Trophoblast cell (in vitro differentiated cells and primary cell): ENCODE measurements around the gene EPS8.

ENCODE experiments used
- DNase-seq, 2 donors: peaks; one replicate each; pipeline ENCODE4 v3.0.0-alpha.2; 2016
- H2AFZ ChIP-seq: 2 replicates; pipeline ENCODE4 v1.6.1; 2013; ENCODE audit warnings: low read length, moderate library complexity, mild to moderate bottlenecking; ENCODE audit not compliant: insufficient read depth, poor library complexity
- H2AK5ac ChIP-seq: 2 replicates; pipeline ENCODE4 v1.6.1; 2013; ENCODE audit warnings: mild to moderate bottlenecking, low read length
- H2BK120ac ChIP-seq: 2 replicates; pipeline ENCODE4 v1.6.1; 2013; ENCODE audit warnings: low read length, mild to moderate bottlenecking, moderate library complexity; ENCODE audit not compliant: insufficient read depth, poor library complexity
- H2BK12ac ChIP-seq: 2 replicates; pipeline ENCODE4 v1.6.1; 2013; ENCODE audit warnings: mild to moderate bottlenecking, low read length, moderate library complexity
- H2BK5ac ChIP-seq: 2 replicates; pipeline ENCODE4 v1.6.1; 2013; ENCODE audit warnings: low read length, low read depth, moderate library complexity, mild to moderate bottlenecking; ENCODE audit not compliant: poor library complexity
- H3K14ac ChIP-seq: 2 replicates; pipeline ENCODE4 v1.6.1; 2013; ENCODE audit warnings: mild to moderate bottlenecking, low read length
- H3K18ac ChIP-seq: 2 replicates; pipeline ENCODE4 v1.6.1; 2013; ENCODE audit warnings: mild to moderate bottlenecking, low read length
- H3K23ac ChIP-seq: 2 replicates; pipeline ENCODE4 v1.6.1; 2013; ENCODE audit warnings: low read length
- H3K27ac ChIP-seq: 2 replicates; pipeline ENCODE4 v1.5.1; 2013; ENCODE audit warnings: low read depth, mild to moderate bottlenecking, inconsistent platforms, low read length, moderate library complexity
- H3K27me3 ChIP-seq: 2 replicates; pipeline ENCODE4 v1.6.1; 2013; ENCODE audit warnings: inconsistent platforms, mild to moderate bottlenecking, low read length, moderate library complexity; ENCODE audit not compliant: insufficient read depth
- H3K36me3 ChIP-seq, 2 experiments: 1 replicate in 1 of 2; 2 replicates in 1 of 2; pipeline ENCODE4 v1.6.1; 2013; ENCODE audit warnings: low read length in 2 of 2, mild to moderate bottlenecking in 2 of 2, moderate library complexity in 1 of 2; ENCODE audit not compliant: insufficient read depth in 2 of 2, control insufficient read depth in 1 of 2
- H3K4ac ChIP-seq: 2 replicates; pipeline ENCODE4 v1.6.1; 2013; ENCODE audit warnings: low read depth, mild to moderate bottlenecking, low read length, moderate library complexity
- H3K4me1 ChIP-seq, 2 experiments: 1 replicate in 1 of 2; 2 replicates in 1 of 2; pipeline ENCODE4 v1.6.1; 2013; ENCODE audit warnings: low read length in 2 of 2, mild to moderate bottlenecking in 2 of 2, moderate library complexity in 1 of 2; ENCODE audit not compliant: insufficient read depth in 2 of 2, control insufficient read depth in 1 of 2
- H3K4me2 ChIP-seq: 2 replicates; pipeline ENCODE4 v1.6.1; 2013; ENCODE audit warnings: inconsistent platforms, mild to moderate bottlenecking, low read length, moderate library complexity
- H3K4me3 ChIP-seq: 2 replicates; pipeline ENCODE4 v1.5.1; 2013; ENCODE audit warnings: mild to moderate bottlenecking, low read depth, low read length, inconsistent platforms
- H3K79me1 ChIP-seq: one replicate; pipeline ENCODE4 v1.6.1; 2013; ENCODE audit warnings: low read length
- H3K79me2 ChIP-seq: 2 replicates; pipeline ENCODE4 v1.6.1; 2013; ENCODE audit warnings: low read length, mild to moderate bottlenecking; ENCODE audit not compliant: control insufficient read depth, insufficient read depth, poor library complexity
- H3K9ac ChIP-seq: 2 replicates; pipeline ENCODE4 v1.6.1; 2013; ENCODE audit warnings: mild to moderate bottlenecking, low read length
- H3K9me3 ChIP-seq: 2 replicates; pipeline ENCODE4 v1.6.1; 2013; ENCODE audit warnings: low read depth, mild to moderate bottlenecking, control low read depth, inconsistent platforms, low read length; ENCODE audit not compliant: insufficient read depth
- H4K12ac ChIP-seq: 2 replicates; pipeline ENCODE4 v1.6.1; 2013; ENCODE audit warnings: low read depth, mild to moderate bottlenecking, low read length, moderate library complexity
- H4K8ac ChIP-seq: 2 replicates; pipeline ENCODE4 v1.6.1; 2013; ENCODE audit warnings: low read depth, mild to moderate bottlenecking, low read length, moderate library complexity
- H4K91ac ChIP-seq: one replicate; pipeline ENCODE4 v1.6.1; 2013; ENCODE audit warnings: low read depth, mild to moderate bottlenecking, low read length, moderate library complexity
- WGBS: extraction: QIAGEN DNeasy Blood & Tissue Kit; methylation state at CpG from one replicate; pipeline ENCODE4 v1.1.7; 2013; ENCODE audit warnings: missing lambda C conversion rate; ENCODE audit not compliant: insufficient read length, insufficient coverage; ENCODE audit errors: extremely low coverage; 5-methylcytosine and 5-hydroxymethylcytosine counted together

Gene EPS8

GRCh38 chr12:15662983-15663659, 126.1 kb downstream of the EPS8 start:
- WGBS, result no CpG with 5 or more reads among the region's 5 CpGs
- H3K79me2 ChIP-seq, result no peaks in the 10 kb centered on the region
- no peak overlapping the region for H2BK5ac ChIP-seq
- H2BK120ac ChIP-seq, result no peak overlapping the region
- H3K18ac ChIP-seq, result no peak overlapping the region
- H3K4me3 ChIP-seq, result no peak overlapping the region
- no peak for DNase-seq
- no peaks in the 10 kb centered on the region for H3K79me1 ChIP-seq
- H3K4me2 ChIP-seq, result no peak overlapping the region
- H3K14ac ChIP-seq, result no peak overlapping the region
- H4K8ac ChIP-seq, result no peak overlapping the region
- no peaks in the 10 kb centered on the region for H3K9me3 ChIP-seq
- no peak overlapping the region for H3K4ac ChIP-seq
- no peak overlapping the region for H3K27ac ChIP-seq
- H3K36me3 ChIP-seq, result no peaks in the 10 kb centered on the region
- no peaks in the 10 kb centered on the region for H3K27me3 ChIP-seq
- H2AFZ ChIP-seq, result no peak overlapping the region
- no peaks in the 10 kb centered on the region for H3K4me1 ChIP-seq
- H3K23ac ChIP-seq, result no peak overlapping the region
- H4K91ac ChIP-seq, result no peak overlapping the region
- H4K12ac ChIP-seq, result no peak overlapping the region
- no peak overlapping the region for H3K9ac ChIP-seq
- H2BK12ac ChIP-seq, result no peak overlapping the region
- no peak overlapping the region for H2AK5ac ChIP-seq

GRCh38 chr12:15662303-15662980, 126.7 kb downstream of the EPS8 start:
- Histone ChIP-seq H4K8ac (no peak overlapping the region), H3K4me1 (no peaks in the 10 kb centered on the region), H4K91ac (no peak overlapping the region), H3K9me3 (no peaks in the 10 kb centered on the region), H2BK5ac (no peak overlapping the region), H3K9ac (no peak overlapping the region), H3K79me2 (no peaks in the 10 kb centered on the region), H3K4ac (no peak overlapping the region), H2BK120ac (no peak overlapping the region), H3K36me3 (no peaks in the 10 kb centered on the region), H3K4me3 (no peak overlapping the region), H2AFZ (no peak overlapping the region), H3K18ac (no peak overlapping the region), H3K27ac (no peak overlapping the region), H3K14ac (no peak overlapping the region), H3K27me3 (no peaks in the 10 kb centered on the region), H4K12ac (no peak overlapping the region), H3K79me1 (no peaks in the 10 kb centered on the region), H2BK12ac (no peak overlapping the region), H3K23ac (no peak overlapping the region), H3K4me2 (no peak overlapping the region), H2AK5ac (no peak overlapping the region)
- no peak for DNase-seq
- no CpG with 5 or more reads among the region's 3 CpGs for WGBS

GRCh38 chr12:15651371-15651770, 137.8 kb downstream of the EPS8 start:
- no peak overlapping the region for H3K9ac ChIP-seq
- H3K18ac ChIP-seq, result no peak overlapping the region
- no CpG with 5 or more reads among the region's 2 CpGs for WGBS
- no peak overlapping the region for H2BK120ac ChIP-seq
- H3K27me3 ChIP-seq, result no peaks in the 10 kb centered on the region
- peaks cover 0 to 2% of the 10 kb centered on the region in 2 experiments for H3K36me3 ChIP-seq
- no peak overlapping the region for H3K4ac ChIP-seq
- H2AFZ ChIP-seq, result no peak overlapping the region
- H2BK12ac ChIP-seq, result no peak overlapping the region
- H2AK5ac ChIP-seq, result no peak overlapping the region
- no peaks in the 10 kb centered on the region for H3K9me3 ChIP-seq
- no peak overlapping the region for H3K4me3 ChIP-seq
- no peak overlapping the region for H4K8ac ChIP-seq
- H3K23ac ChIP-seq, result no peak overlapping the region
- no peaks in the 10 kb centered on the region for H3K79me2 ChIP-seq
- H2BK5ac ChIP-seq, result no peak overlapping the region
- no peak for DNase-seq
- H3K27ac ChIP-seq, result no peak overlapping the region
- H3K79me1 ChIP-seq, result no peaks in the 10 kb centered on the region
- H3K14ac ChIP-seq, result no peak overlapping the region
- H4K12ac ChIP-seq, result no peak overlapping the region
- no peak overlapping the region for H3K4me2 ChIP-seq
- H4K91ac ChIP-seq, result no peak overlapping the region
- H3K4me1 ChIP-seq, result no peaks in the 10 kb centered on the region

GRCh38 chr12:15650399-15651128, 138.6 kb downstream of the EPS8 start:
- Histone ChIP-seq H4K12ac (no peak overlapping the region), H3K4me1 (no peaks in the 10 kb centered on the region)

More at GRCh38 chr12:15650399-15651128, 138.6 kb downstream of the EPS8 start:
- H3K4ac ChIP-seq, result no peak overlapping the region
- no peaks in the 10 kb centered on the region for H3K27me3 ChIP-seq
- H4K91ac ChIP-seq, result no peak overlapping the region
- DNase-seq, result no peak
- no peak overlapping the region for H2AK5ac ChIP-seq
- no peak overlapping the region for H3K4me3 ChIP-seq
- no peaks in the 10 kb centered on the region for H3K79me2 ChIP-seq
- H2BK120ac ChIP-seq, result no peak overlapping the region
- no peak overlapping the region for H3K27ac ChIP-seq
- H3K9ac ChIP-seq, result no peak overlapping the region
- no peaks in the 10 kb centered on the region for H3K9me3 ChIP-seq
- WGBS, result no CpG with 5 or more reads among the region's 6 CpGs
- no peak overlapping the region for H3K18ac ChIP-seq
- no peak overlapping the region for H2AFZ ChIP-seq
- H3K14ac ChIP-seq, result no peak overlapping the region
- no peak overlapping the region for H2BK5ac ChIP-seq
- peaks cover 0 to 2% of the 10 kb centered on the region in 2 experiments for H3K36me3 ChIP-seq
- H3K79me1 ChIP-seq, result no peaks in the 10 kb centered on the region
- no peak overlapping the region for H3K23ac ChIP-seq
- no peak overlapping the region for H3K4me2 ChIP-seq
- no peak overlapping the region for H4K8ac ChIP-seq
- H2BK12ac ChIP-seq, result no peak overlapping the region
